Esophagus muscularis mucosa (tissue), 4 donors: ENCODE measurements around the gene GNG4. TPM values are rescaled to one million over a fixed set of nuclear protein-coding genes. Genes with fewer than 3 reads are reported as not detected.
A peak's percentile ranks its signal among the peaks of the same experiment; 100 is the strongest.

ENCODE experiments used
- DNase-seq: peaks from one replicate; pipeline ENCODE4 v3.0.0-alpha.2; 2017; ENCODE audit errors: extremely low spot score
- H3K27ac ChIP-seq, 4 donors: fragments of 200-600 bp; sonication (generic); replicated peaks in 1 of 4; 1 replicate in 3 of 4; 2 replicates in 1 of 4; pipeline ENCODE4 v1.5.1; 2016 to 2019; ENCODE audit warnings: mild to moderate bottlenecking in 1 of 4
- H3K27me3 ChIP-seq, 4 donors: fragments of 200-600 bp; sonication (generic); one replicate each; pipeline versions ENCODE4 v1.5.1 to v1.6.0; 2016 to 2019
- H3K36me3 ChIP-seq, 4 donors: fragments of 200-600 bp; sonication (generic); one replicate each; pipeline ENCODE4 v1.5.1; 2016 to 2019
- H3K4me1 ChIP-seq, 4 donors: fragments of 200-600 bp; sonication (generic); one replicate each; pipeline ENCODE4 v1.5.1; 2016 to 2019
- H3K4me3 ChIP-seq, 4 donors: fragments of 200-600 bp; sonication (generic); 1 replicate in 2 of 4; 2 replicates in 2 of 4; pipeline ENCODE4 v1.5.1; 2016 to 2019; ENCODE audit warnings: mild to moderate bottlenecking in 4 of 4, moderate library complexity in 1 of 4
- H3K9me3 ChIP-seq, 4 donors: fragments of 200-600 bp; sonication (generic); 1 replicate in 3 of 4; 2 replicates in 1 of 4; pipeline ENCODE4 v1.5.1; 2016 to 2019
- EP300 ChIP-seq: sonication (generic); formaldehyde crosslinking; IDR thresholded peaks from one replicate; pipeline ENCODE4 v1.6.1; 2017; ENCODE audit warnings: antibody characterized with exemption
- POLR2A ChIP-seq: fragments of 450-650 bp; IDR thresholded peaks from one replicate; pipeline ENCODE4 v1.6.1; 2017; ENCODE audit warnings: antibody characterized with exemption, moderate library complexity, mild to moderate bottlenecking, low read depth
- POLR2AphosphoS5 ChIP-seq, 2 donors: sonication (generic); formaldehyde crosslinking; IDR thresholded peaks; one replicate each; pipeline ENCODE4 v1.6.1; 2017; ENCODE audit warnings: antibody characterized with exemption in 2 of 2
- WGBS: methylation state at CpG from one replicate; pipeline ENCODE4 v1.1.5; 2018; 5-methylcytosine and 5-hydroxymethylcytosine counted together
- intact Hi-C: fragments of 100-400 bp; cut with DNase I; formaldehyde crosslinking; loops from one replicate; pipeline ENCODE4 v1.15.1; 2023
- total RNA-seq, 4 donors: library from RNA; depleted of rRNA; stranded (reverse); fragments of >200 nt; gene quantifications; one replicate each; pipeline versions ENCODE4 v1.1.0 to v1.2.1, GENCODE V29; 2016
- TF ChIP-seq, protein P1 (sequence below), 3 experiments: fragments of 200-600 bp in 2 of 3; fragments of 450-650 bp in 1 of 3; sonication (generic) in 2 of 3; IDR thresholded peaks; one replicate each; pipeline ENCODE4 v1.5.1; 2017 to 2019; ENCODE audit warnings: antibody characterized with exemption in 3 of 3, mild to moderate bottlenecking in 2 of 3, moderate library complexity in 1 of 3

Gene GNG4
- total RNA-seq, 4 donors from 2014 or later = 0.42 to 1.5 (median 0.76) TPM

DNA sequence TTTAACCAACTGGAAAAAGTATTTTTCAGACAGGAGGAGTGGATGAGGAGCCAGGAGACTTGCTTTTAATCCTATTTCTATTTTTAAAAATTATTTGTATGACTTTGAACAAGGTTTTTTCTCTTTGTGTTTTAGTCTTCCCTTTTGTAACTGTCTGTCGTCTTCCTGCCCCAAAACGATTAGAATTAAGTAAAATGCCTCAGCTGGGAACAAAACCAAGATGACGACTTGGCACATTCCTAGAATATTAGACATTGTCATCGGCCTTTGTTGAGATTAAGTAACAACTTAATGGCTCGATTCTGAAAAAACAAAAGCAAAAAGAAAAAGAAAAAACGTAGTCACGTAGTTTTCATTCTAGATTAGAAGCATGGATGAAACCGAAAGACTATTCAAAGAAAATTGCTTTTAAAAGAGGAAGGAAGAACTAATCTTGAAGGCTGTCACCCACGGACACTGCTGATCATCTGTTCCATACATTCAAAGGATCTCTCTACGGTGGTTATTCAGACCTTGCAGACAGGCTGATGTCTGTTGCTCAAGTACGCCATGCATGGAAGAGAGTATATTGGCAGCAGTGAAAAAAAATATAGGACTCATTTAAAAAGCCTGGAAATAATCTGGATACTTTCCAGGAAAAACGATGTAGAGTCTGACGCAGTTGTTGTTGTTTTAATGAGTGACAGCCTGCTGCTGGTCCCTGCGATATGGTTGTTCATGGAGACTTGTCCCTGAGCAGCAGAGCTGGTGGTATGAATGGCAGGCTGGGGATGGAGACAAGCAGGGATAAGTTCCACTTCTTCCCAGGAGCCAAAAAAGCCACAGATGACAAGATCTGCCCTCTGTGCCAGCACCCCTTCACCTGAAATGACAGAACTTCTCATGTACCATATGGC lies 16.8 kb downstream of the GNG4 start:
- DNase-seq = no peak
- intact Hi-C loops = no loop called here

DNA sequence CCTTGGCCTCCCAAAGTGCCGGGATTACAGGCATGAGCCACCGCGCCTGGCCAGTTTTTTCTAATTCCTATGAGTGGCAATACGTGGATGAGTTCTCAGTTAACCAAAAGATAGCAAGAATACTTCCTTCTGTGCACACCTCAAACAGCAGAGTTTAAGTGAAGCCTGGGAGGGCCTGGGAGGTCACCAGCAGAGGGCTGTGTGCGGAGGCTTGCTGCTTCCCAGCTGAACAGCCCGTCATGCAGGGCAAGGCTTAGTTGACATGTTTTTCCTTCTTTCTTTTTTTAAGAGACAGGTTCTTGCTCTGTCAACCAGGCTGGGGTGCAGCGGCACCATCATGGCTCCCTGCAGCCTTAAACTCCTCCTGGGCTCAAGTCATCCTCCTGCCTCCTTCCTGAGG lies 17.8 kb downstream of the GNG4 start:
- Histone ChIP-seq H3K36me3 (no peaks in the 10 kb centered on the region), H3K27me3 (peaks cover 0 to 27% (median 0%) of the 10 kb centered on the region in 4 donors), H3K9me3 (no peaks in the 10 kb centered on the region), H3K27ac (no peak overlapping the region), H3K4me3 (no peak overlapping the region), H3K4me1 (peaks cover 0 to 10% (median 5%) of the 10 kb centered on the region in 4 donors)
- TF ChIP-seq, protein P1, sequence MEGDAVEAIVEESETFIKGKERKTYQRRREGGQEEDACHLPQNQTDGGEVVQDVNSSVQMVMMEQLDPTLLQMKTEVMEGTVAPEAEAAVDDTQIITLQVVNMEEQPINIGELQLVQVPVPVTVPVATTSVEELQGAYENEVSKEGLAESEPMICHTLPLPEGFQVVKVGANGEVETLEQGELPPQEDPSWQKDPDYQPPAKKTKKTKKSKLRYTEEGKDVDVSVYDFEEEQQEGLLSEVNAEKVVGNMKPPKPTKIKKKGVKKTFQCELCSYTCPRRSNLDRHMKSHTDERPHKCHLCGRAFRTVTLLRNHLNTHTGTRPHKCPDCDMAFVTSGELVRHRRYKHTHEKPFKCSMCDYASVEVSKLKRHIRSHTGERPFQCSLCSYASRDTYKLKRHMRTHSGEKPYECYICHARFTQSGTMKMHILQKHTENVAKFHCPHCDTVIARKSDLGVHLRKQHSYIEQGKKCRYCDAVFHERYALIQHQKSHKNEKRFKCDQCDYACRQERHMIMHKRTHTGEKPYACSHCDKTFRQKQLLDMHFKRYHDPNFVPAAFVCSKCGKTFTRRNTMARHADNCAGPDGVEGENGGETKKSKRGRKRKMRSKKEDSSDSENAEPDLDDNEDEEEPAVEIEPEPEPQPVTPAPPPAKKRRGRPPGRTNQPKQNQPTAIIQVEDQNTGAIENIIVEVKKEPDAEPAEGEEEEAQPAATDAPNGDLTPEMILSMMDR (IDR thresholded peaks at IDR 0.05) = no peak
- no peak for TF ChIP-seq POLR2AphosphoS5 (IDR thresholded peaks at IDR 0.05)
- TF ChIP-seq POLR2A = no peak
- no peak for TF ChIP-seq EP300
- intact Hi-C loops = no loop called here
- DNase-seq = no peak
- 90% methylated on average over 7 of the region's 7 CpGs for WGBS

More for the DNA sequence above, 16.8 kb downstream of the GNG4 start:
- Histone ChIP-seq H3K4me3 (peak overlapping the region; percentile 11 to 33 (median 16)), H3K36me3 (no peaks in the 10 kb centered on the region), H3K4me1 (peaks cover 0 to 10% (median 5%) of the 10 kb centered on the region in 4 donors), H3K27me3 (peaks cover 0 to 23% (median 0%) of the 10 kb centered on the region in 4 donors), H3K9me3 (no peaks in the 10 kb centered on the region), H3K27ac (no peak overlapping the region)
- TF ChIP-seq EP300 (no peak), POLR2A (no peak)
- TF ChIP-seq, protein P1 (IDR thresholded peaks at IDR 0.05) = no peak
- 33% methylated on average over 14 of the region's 14 CpGs for WGBS

DNA sequence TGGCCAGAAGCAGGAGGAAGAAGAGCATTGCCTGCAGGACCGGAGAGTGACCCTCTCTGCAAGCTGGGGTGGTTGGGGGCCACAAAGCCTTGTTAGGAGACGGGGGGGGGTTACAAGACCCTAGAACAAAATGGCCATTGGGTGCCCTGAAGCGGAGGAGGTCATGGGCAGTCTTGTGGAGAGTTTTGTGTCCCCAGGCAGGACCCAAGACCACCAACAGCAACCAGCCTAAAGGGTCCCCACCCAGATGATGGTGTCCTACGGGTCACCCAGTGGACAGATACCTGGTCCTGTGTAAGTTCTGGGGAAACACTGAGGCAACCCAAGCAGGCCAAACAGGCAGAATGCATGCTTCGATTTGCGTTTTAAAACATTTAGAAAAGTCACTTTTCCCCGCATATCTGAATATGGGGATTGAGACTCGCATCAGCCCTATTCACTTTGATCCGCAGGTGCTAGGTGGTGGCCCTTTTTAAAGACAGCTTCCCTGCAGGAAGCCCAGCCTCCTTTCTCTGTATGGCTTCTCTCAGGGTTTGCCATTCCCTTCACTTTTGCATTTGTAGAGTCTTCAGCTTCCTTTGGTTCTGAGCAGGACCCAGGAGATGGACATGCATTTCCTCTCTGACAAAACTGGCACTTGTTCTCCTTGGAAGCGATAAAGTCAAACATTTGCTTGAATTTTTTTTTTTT lies 21.1 kb downstream of the GNG4 start:
- Histone ChIP-seq H3K4me1 (peaks cover 0 to 10% (median 5%) of the 10 kb centered on the region in 4 donors), H3K27ac (no peak overlapping the region), H3K4me3 (no peak overlapping the region), H3K9me3 (no peaks in the 10 kb centered on the region), H3K27me3 (peaks cover 0 to 16% (median 0%) of the 10 kb centered on the region in 4 donors), H3K36me3 (no peaks in the 10 kb centered on the region)
- no peak for DNase-seq
- intact Hi-C loops = no loop called here
- TF ChIP-seq EP300 (no peak), POLR2A (no peak), POLR2AphosphoS5 (IDR thresholded peaks at IDR 0.05) (no peak)
- TF ChIP-seq, protein P1 (IDR thresholded peaks at IDR 0.05) = no peak
- 93% methylated on average over 10 of the region's 10 CpGs for WGBS

- intact Hi-C loops = no loop called here
- 88% methylated on average over 4 of the region's 4 CpGs for WGBS
These were observed 23.8 kb downstream of the GNG4 start for GRCh38 chr1:235625831-235626230.

More at GRCh38 chr1:235625831-235626230, 23.8 kb downstream of the GNG4 start:
- Histone ChIP-seq H3K9me3 (no peaks in the 10 kb centered on the region), H3K27me3 (peaks cover 0 to 15% (median 0%) of the 10 kb centered on the region in 4 donors), H3K4me1 (no peaks in the 10 kb centered on the region), H3K4me3 (no peak overlapping the region), H3K36me3 (no peaks in the 10 kb centered on the region), H3K27ac (no peak overlapping the region)
- no peak for TF ChIP-seq POLR2A
- TF ChIP-seq, protein P1 (IDR thresholded peaks at IDR 0.05) = no peak
- no peak for TF ChIP-seq POLR2AphosphoS5 (IDR thresholded peaks at IDR 0.05)
- no peak for TF ChIP-seq EP300
- DNase-seq = no peak
